A673 (cell line): ENCODE results near the gene RHOBTB1. TPM values are rescaled to one million over a fixed set of nuclear protein-coding genes. Genes with fewer than 3 reads are reported as not detected.

ENCODE experiments used
- BruUV-seq: library from RNA; stranded (reverse); fragments of 400-500 nt; replicated peaks from 2 replicates; lab custom pipeline; 2021; lab: Mats Ljungman, UMichigan
- CTCF ChIA-PET: fragments of 300-600 bp; sonication (Branson Sonifier 250); formaldehyde crosslinking; loops from one replicate; lab custom pipeline; 2022; ENCODE audit warnings: antibody characterized with exemption; lab: Charles Lee
- POLR2A ChIA-PET: fragments of 300-600 bp; sonication (Branson Sonifier 250); formaldehyde crosslinking; loops from one replicate; lab custom pipeline; 2022; ENCODE audit warnings: antibody characterized with exemption; ENCODE audit not compliant: low non-redundant PET; lab: Charles Lee
- DNase-seq: peaks from one replicate; pipeline ENCODE4 v3.0.0-alpha.2; 2015; ENCODE audit warnings: low spot score
- H3K27ac ChIP-seq: fragments of 200-600 bp; sonication (generic); 2 replicates; pipeline ENCODE4 v1.5.1; 2016; ENCODE audit warnings: mixed run types, low read depth, mild to moderate bottlenecking, mixed read lengths, antibody characterized with exemption, low read length; ENCODE audit not compliant: poor library complexity, severe bottlenecking
- H3K27me3 ChIP-seq: fragments of 200-600 bp; sonication (generic); replicated peaks from 2 replicates; pipeline ENCODE4 v1.6.1; 2017; ENCODE audit warnings: mixed run types, low read depth, mild to moderate bottlenecking, mixed read lengths, antibody characterized with exemption, low read length; ENCODE audit not compliant: insufficient read depth, poor library complexity
- H3K36me3 ChIP-seq: fragments of 200-600 bp; sonication (generic); 2 replicates; pipeline ENCODE4 v1.6.1; 2016; ENCODE audit warnings: mixed run types, mild to moderate bottlenecking, mixed read lengths, antibody characterized with exemption, low read length; ENCODE audit not compliant: insufficient read depth, poor library complexity, severe bottlenecking
- H3K4me1 ChIP-seq: fragments of 200-600 bp; sonication (generic); 2 replicates; pipeline ENCODE4 v1.6.1; 2017; ENCODE audit warnings: mixed run types, mild to moderate bottlenecking, mixed read lengths, antibody characterized with exemption, low read length; ENCODE audit not compliant: insufficient read depth, poor library complexity, severe bottlenecking
- H3K4me3 ChIP-seq: fragments of 200-600 bp; sonication (generic); 2 replicates; pipeline ENCODE4 v1.5.1; 2016; ENCODE audit warnings: low read depth, mixed run types, mild to moderate bottlenecking, mixed read lengths, low read length; ENCODE audit not compliant: poor library complexity, severe bottlenecking
- H3K9me3 ChIP-seq: fragments of 200-600 bp; sonication (generic); 2 replicates; pipeline ENCODE4 v1.6.1; 2016; ENCODE audit warnings: mixed run types, low read depth, mild to moderate bottlenecking, mixed read lengths, antibody characterized with exemption, low read length; ENCODE audit not compliant: poor library complexity, severe bottlenecking
- CTCF ChIP-seq: fragments of 300-800, 200-600 bp; sonication (generic); conservative IDR thresholded peaks from 2 replicates; pipeline ENCODE4 v1.5.1; 2017; ENCODE audit warnings: low read depth, mild to moderate bottlenecking, antibody characterized with exemption, low read length, moderate library complexity, mixed read lengths
- EZH2 ChIP-seq: fragments of 200-600 bp; sonication (generic); IDR thresholded peaks from 2 replicates; pipeline ENCODE4 v1.6.1; 2017; ENCODE audit warnings: borderline replicate concordance, low read depth, mild to moderate bottlenecking, mixed read lengths, antibody characterized with exemption, low read length; ENCODE audit not compliant: poor library complexity, severe bottlenecking
- intact Hi-C: fragments of 100-400 bp; cut with micrococcal nuclease; formaldehyde crosslinking; loops from one replicate; pipeline ENCODE4 v1.10.0; 2022; ENCODE audit not compliant: unreplicated experiment
- total RNA-seq: library from RNA; stranded (reverse); gene quantifications from 2 replicates; pipeline ENCODE4 v1.2.3, GENCODE V29; 2021

RHOBTB1 gene
- total RNA-seq, 1 experiment from 2014 or later, result 5.2 TPM

- Histone ChIP-seq H3K4me1 (no peaks in the 10 kb centered on the region), H3K4me3 (no peak overlapping the region), H3K27me3 (no peaks in the 10 kb centered on the region), H3K36me3 (no peaks in the 10 kb centered on the region), H3K27ac (no peak overlapping the region), H3K9me3 (no peaks in the 10 kb centered on the region)
- DNase-seq, result no peak
- intact Hi-C loops, result no loop called here
- TF ChIP-seq CTCF, result no peak
- no peak for TF ChIP-seq EZH2
- POLR2A ChIA-PET, result no interaction called here
- CTCF ChIA-PET, result no interaction called here
- no TSS peak for BruUV-seq
Observed at GRCh38 chr10:60913657-60914056, 30.3 kb downstream of the RHOBTB1 start.

GRCh38 chr10:60913071-60913470, 30.9 kb downstream of the RHOBTB1 start:
- Histone ChIP-seq H3K4me3 (no peak overlapping the region), H3K4me1 (no peaks in the 10 kb centered on the region), H3K9me3 (no peaks in the 10 kb centered on the region), H3K27ac (no peak overlapping the region), H3K36me3 (no peaks in the 10 kb centered on the region), H3K27me3 (no peaks in the 10 kb centered on the region)
- intact Hi-C loops, result no loop called here
- no TSS peak for BruUV-seq
- ChIA-PET CTCF (no interaction called here), POLR2A (no interaction called here)
- no peak for TF ChIP-seq CTCF
- TF ChIP-seq EZH2, result no peak
- DNase-seq, result no peak

- H3K27ac ChIP-seq, result no peak overlapping the region
- H3K9me3 ChIP-seq, result peaks cover 3% of the 10 kb centered on the region
- TF ChIP-seq CTCF (no peak), EZH2 (no peak)
- H3K4me1 ChIP-seq, result no peaks in the 10 kb centered on the region
- intact Hi-C loops, result no loop called here
- CTCF ChIA-PET, result no interaction called here
- POLR2A ChIA-PET, result no interaction called here
- no TSS peak for BruUV-seq
- no peaks in the 10 kb centered on the region for H3K36me3 ChIP-seq
- DNase-seq, result no peak
- H3K4me3 ChIP-seq, result no peak overlapping the region
- H3K27me3 ChIP-seq, result no peaks in the 10 kb centered on the region
Observed at GRCh38 chr10:60911715-60912114, 32.3 kb downstream of the RHOBTB1 start.
